ENCODE measurements around the gene ARF4.

ARF4 gene

GRCh38 chr3:57546616-57547015, 50.5 kb downstream of the ARF4 start:
- no peak for TF ChIP-seq CTCF (IDR thresholded peaks at IDR 0.05; ENCODE audit: low read length, missing control alignments)
- DNase-seq (ENCODE audit: low read depth) = no peak
- H3K4me3 ChIP-seq (replicated peaks; ENCODE audit: low read depth, low read length) = no peak overlapping the region

DNA sequence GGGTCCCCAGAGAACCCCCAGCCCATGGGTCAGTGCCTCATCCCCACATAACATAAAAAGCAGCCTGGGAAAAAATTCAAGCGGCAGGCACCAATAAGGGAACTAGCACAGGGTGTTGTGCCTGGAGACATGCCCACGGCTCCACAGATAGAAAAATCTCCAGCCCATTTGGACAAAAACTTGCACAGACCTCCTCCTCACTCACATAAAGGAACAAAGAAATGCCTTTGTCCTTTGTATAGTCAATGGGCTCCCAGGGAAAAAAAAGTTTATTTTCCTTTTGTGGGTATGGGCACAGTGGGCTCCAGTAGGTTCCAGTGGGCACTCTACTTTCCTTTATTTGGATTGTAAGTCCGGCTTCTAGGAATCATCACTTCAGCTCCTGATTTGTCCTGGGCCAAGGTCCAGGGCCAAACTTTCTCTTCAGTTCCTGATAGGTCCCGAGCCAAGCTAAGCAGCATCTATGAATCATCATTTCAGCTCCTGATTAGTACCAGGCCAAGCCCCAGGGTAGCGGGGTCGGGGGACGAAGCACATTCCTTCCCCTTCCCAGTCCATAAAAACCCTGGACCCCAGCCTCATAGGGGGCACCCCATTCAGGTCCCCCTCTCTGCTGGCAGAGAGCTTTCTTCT, 51.4 kb downstream of the ARF4 start:
- no peak overlapping the region for H3K4me3 ChIP-seq (replicated peaks; ENCODE audit: low read depth, low read length)
- TF ChIP-seq CTCF (IDR thresholded peaks at IDR 0.05; ENCODE audit: low read length, missing control alignments) = no peak
- peak; percentile 29 for DNase-seq (ENCODE audit: low read depth)

DNA sequence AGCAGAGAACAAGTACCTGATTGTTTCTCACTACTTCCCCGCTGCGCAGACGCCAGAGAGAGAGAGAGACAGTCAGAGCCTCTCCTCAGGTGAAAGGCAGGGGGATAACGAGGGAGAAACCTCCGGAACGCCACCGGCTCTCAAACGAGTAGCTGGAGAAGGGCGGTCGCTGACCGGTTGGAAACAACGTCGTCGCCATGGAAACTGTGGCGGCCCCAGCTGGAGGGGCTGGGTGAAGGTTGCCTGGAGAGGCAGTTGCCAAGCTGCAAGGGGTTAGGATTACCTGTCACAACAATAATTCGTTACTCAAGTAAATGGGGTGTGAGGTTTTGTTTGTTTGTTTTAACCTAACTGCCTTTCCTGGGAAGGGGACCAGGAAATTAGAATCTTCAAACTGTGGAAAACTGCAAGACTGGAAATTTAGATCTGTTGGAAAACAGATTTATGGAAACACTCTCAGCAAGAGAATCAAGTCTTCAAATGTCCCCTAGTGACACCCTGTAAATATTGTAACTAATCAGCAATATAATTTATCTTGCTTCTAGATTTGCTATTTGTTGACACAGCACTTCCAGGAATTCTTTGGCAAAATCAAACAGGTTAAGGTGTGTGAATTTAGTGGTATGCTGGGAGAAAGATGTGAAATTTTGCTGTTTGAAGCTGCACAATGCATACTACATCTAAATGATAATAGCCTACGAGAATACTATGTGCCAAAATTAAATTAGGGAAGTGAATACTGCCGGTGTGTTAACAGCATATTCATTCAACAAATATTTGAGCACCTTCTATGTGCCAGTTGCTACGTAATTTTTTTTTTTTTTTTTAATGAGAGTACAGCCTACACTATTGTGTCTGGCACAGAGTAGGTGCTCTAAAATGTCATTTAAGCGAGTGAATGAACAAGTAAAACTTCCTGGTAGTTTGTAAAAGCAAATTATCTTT, 52.7 kb downstream of the ARF4 start, which contains the start of gene DNAH12:
TSS of gene DNAH12 (minus strand) at position 164 of the 945 bp plus-strand sequence. CDS start 1,474 bp downstream, outside the sequence.
- peak within 1 kb of the TSS; percentile 44 for H3K4me3 ChIP-seq (replicated peaks; ENCODE audit: low read depth, low read length)
- no peak for TF ChIP-seq CTCF (IDR thresholded peaks at IDR 0.05; ENCODE audit: low read length, missing control alignments)
- peak; percentile 45 for DNase-seq (ENCODE audit: low read depth)

DNA sequence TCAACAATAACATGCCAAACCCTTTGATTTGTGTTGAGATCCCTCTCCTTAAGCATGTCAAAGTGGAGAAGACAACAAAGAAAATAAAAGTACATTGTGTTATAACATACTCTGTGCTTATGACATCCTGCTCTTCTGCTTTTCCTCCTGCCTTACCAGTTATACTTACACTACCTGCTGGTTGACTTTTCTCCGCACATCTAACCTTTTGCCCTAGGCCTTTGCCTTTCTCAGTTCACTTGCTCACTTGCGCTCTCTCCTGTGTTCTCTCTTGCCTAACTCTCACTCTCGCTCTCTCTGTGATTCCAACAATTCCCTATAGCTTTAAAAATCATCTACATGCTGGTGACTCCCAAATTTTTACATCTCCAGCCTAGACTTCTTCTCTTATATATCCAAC, 58.7 kb downstream of the ARF4 start:
- no peak overlapping the region for H3K4me3 ChIP-seq (replicated peaks; ENCODE audit: low read depth, low read length)
- DNase-seq (ENCODE audit: low read depth) = no peak
- TF ChIP-seq CTCF (IDR thresholded peaks at IDR 0.05; ENCODE audit: low read length, missing control alignments) = no peak

- peak; percentile 14 for DNase-seq (ENCODE audit: low read depth)
- no peak overlapping the region for H3K4me3 ChIP-seq (replicated peaks; ENCODE audit: low read depth, low read length)
- no peak for TF ChIP-seq CTCF (IDR thresholded peaks at IDR 0.05; ENCODE audit: low read length, missing control alignments)
Measured at GRCh38 chr3:57530071-57530608, 67.0 kb downstream of the ARF4 start.

Data from fibroblast of pulmonary artery (primary cell).